ENCODE results near the gene GABRB1.
A peak's percentile ranks its signal among the peaks of the same experiment; 100 is the strongest.

The GABRB1 gene

GRCh38 chr4:47382846-47383360 lies 351.5 kb downstream of the GABRB1 start:
- no peak for TF ChIP-seq CTCF (IDR thresholded peaks at IDR 0.05; ENCODE audit: borderline replicate concordance, insufficient read depth, low read depth, low read length)
- no peak overlapping the region for H3K4me3 ChIP-seq (ENCODE audit: low read depth, low read length)

GRCh38 chr4:47383829-47384427 lies 352.6 kb downstream of the GABRB1 start:
- H3K4me3 ChIP-seq (ENCODE audit: low read depth, low read length): no peak overlapping the region
- TF ChIP-seq CTCF (IDR thresholded peaks at IDR 0.05; ENCODE audit: borderline replicate concordance, insufficient read depth, low read depth, low read length): peak; percentile 24; the same call in 1 of the 2 replicates

- H3K4me3 ChIP-seq (ENCODE audit: low read depth, low read length): no peak overlapping the region
- no peak for TF ChIP-seq CTCF (IDR thresholded peaks at IDR 0.05; ENCODE audit: borderline replicate concordance, insufficient read depth, low read depth, low read length)
Observed at GRCh38 chr4:47386146-47386545, 354.8 kb downstream of the GABRB1 start.

- H3K4me3 ChIP-seq (ENCODE audit: low read depth, low read length): no peak overlapping the region
Observed at GRCh38 chr4:47386561-47387235, 355.3 kb downstream of the GABRB1 start.

GRCh38 chr4:47390428-47391125 lies 359.2 kb downstream of the GABRB1 start:
- no peak overlapping the region for H3K4me3 ChIP-seq (ENCODE audit: low read depth, low read length)
- TF ChIP-seq CTCF (IDR thresholded peaks at IDR 0.05; ENCODE audit: borderline replicate concordance, insufficient read depth, low read depth, low read length): no peak

More at GRCh38 chr4:47386561-47387235, 355.3 kb downstream of the GABRB1 start:
- TF ChIP-seq CTCF (IDR thresholded peaks at IDR 0.05; ENCODE audit: borderline replicate concordance, insufficient read depth, low read depth, low read length): no peak

- TF ChIP-seq CTCF (IDR thresholded peaks at IDR 0.05; ENCODE audit: borderline replicate concordance, insufficient read depth, low read depth, low read length): no peak
- no peak overlapping the region for H3K4me3 ChIP-seq (ENCODE audit: low read depth, low read length)
Observed at GRCh38 chr4:47391256-47391655, 359.9 kb downstream of the GABRB1 start.

Data from GM12875 (cell line).